BJ (cell line): Measurements from ENCODE around the gene UBE2C. TPM values are rescaled to one million over a fixed set of nuclear protein-coding genes. Genes with fewer than 3 reads are reported as not detected.

Source experiments
- CTCF ChIA-PET: fragments of 350-600 bp; formaldehyde crosslinking; extraction: SDS; loops from one replicate; lab custom pipeline; 2021; ENCODE audit warnings: antibody characterized with exemption, inconsistent platforms; lab: Yijun Ruan, JAX
- POLR2A ChIA-PET: fragments of 300-600 bp; sonication (Branson Sonifier 250); formaldehyde crosslinking; extraction: SDS; loops from one replicate; lab custom pipeline; 2021; ENCODE audit warnings: antibody characterized with exemption; lab: Charles Lee
- DNase-seq: peaks from one replicate; pipeline ENCODE4 v3.0.0-alpha.2; 2011; ENCODE audit warnings: low read depth
- H3K27me3 ChIP-seq: 2 replicates; pipeline ENCODE4 v1.6.0; 2011; ENCODE audit warnings: low read length; ENCODE audit not compliant: control insufficient read depth, insufficient read depth
- H3K36me3 ChIP-seq: 2 replicates; pipeline ENCODE4 v1.5.1; 2011; ENCODE audit warnings: low read length; ENCODE audit not compliant: control insufficient read depth, insufficient read depth
- H3K4me3 ChIP-seq: 2 replicates; pipeline ENCODE4 v1.5.1; 2011; ENCODE audit warnings: low read depth, mild to moderate bottlenecking, control low read depth, low read length
- polyA plus RNA-seq: library from polyadenylated mRNA; depleted of rRNA; stranded (reverse); fragments of >200 nt; gene quantifications from 2 replicates; pipeline ENCODE4 v1.2.3, GENCODE V29; 2011
- TF ChIP-seq, protein P1 (sequence below): IDR thresholded peaks from 2 replicates; pipeline ENCODE4 v1.5.1; 2011; ENCODE audit warnings: low read depth, mild to moderate bottlenecking, control low read depth, inconsistent platforms, low read length, moderate library complexity; ENCODE audit not compliant: insufficient read depth

The UBE2C gene
- polyA plus RNA-seq, 1 experiment, result 90.8 TPM

DNA sequence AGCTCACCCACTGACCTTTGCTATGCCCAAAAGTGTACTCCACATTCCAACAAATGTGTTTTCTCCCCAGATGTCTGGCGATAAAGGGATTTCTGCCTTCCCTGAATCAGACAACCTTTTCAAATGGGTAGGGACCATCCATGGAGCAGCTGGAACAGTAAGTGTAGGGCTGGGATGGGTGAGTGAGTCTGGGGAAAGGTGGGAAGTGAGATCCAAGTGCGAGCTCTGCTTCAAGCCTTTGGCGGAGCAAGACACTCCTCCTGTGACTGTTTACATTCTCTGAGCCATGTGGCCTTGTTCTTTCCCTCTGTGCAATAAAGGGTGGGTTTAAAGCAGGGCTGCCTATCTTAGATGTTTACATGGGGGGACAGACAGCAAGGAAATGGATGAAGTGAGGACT lies 1.9 kb downstream of the UBE2C start:
- Histone ChIP-seq H3K36me3 (peaks cover 7% of the 10 kb centered on the region), H3K27me3 (no peaks in the 10 kb centered on the region), H3K4me3 (no peak overlapping the region)
- TF ChIP-seq, protein P1, sequence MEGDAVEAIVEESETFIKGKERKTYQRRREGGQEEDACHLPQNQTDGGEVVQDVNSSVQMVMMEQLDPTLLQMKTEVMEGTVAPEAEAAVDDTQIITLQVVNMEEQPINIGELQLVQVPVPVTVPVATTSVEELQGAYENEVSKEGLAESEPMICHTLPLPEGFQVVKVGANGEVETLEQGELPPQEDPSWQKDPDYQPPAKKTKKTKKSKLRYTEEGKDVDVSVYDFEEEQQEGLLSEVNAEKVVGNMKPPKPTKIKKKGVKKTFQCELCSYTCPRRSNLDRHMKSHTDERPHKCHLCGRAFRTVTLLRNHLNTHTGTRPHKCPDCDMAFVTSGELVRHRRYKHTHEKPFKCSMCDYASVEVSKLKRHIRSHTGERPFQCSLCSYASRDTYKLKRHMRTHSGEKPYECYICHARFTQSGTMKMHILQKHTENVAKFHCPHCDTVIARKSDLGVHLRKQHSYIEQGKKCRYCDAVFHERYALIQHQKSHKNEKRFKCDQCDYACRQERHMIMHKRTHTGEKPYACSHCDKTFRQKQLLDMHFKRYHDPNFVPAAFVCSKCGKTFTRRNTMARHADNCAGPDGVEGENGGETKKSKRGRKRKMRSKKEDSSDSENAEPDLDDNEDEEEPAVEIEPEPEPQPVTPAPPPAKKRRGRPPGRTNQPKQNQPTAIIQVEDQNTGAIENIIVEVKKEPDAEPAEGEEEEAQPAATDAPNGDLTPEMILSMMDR, result no peak
- ChIA-PET CTCF (interaction anchor here (1.3 to 2.0 kb wide), 2 partner anchors 9 to 156 kb away, joined by 3 to 11 read pairs; no protein-coding TSS in a partner anchor), POLR2A (interaction anchor here (0.7 kb wide), 1 partner anchor 20 kb away, joined by 3 read pairs; no protein-coding TSS in a partner anchor)
- DNase-seq, result no peak

DNA sequence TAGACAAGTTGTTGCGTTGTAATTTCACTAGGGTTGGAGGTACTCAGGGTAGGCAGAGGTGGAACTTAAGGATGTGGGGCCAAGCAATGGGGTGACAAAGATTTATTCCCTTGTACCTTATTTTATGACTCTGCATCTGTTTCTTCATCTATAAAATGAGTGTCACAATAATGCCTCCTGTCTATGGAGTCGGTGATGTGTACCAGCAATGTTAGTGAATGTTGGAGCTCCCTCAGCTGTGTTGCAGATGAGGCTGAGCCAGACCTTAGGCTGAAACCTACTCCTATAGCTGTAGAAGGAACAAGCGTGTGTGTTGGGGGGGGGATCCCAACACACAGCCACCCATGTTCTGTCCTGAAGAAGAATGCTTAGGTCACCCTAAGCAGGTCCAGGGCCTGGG lies 4.5 kb downstream of the UBE2C start:
- H3K27me3 ChIP-seq, result no peaks in the 10 kb centered on the region
- TF ChIP-seq, protein P1, result no peak
- H3K4me3 ChIP-seq, result no peak overlapping the region
- DNase-seq, result no peak
- POLR2A ChIA-PET, result interaction anchor here (0.6 to 1.4 kb wide), 2 partner anchors 9 to 11 kb away, joined by 4 to 8 read pairs; no protein-coding TSS in a partner anchor
- CTCF ChIA-PET, result interaction anchor here (0.8 to 3.6 kb wide), 6 partner anchors 9 to 73 kb away, joined by 3 to 11 read pairs (median 4); partner anchors contain the start of genes SNX21 and SPATA25
- H3K36me3 ChIP-seq, result no peaks in the 10 kb centered on the region

DNA sequence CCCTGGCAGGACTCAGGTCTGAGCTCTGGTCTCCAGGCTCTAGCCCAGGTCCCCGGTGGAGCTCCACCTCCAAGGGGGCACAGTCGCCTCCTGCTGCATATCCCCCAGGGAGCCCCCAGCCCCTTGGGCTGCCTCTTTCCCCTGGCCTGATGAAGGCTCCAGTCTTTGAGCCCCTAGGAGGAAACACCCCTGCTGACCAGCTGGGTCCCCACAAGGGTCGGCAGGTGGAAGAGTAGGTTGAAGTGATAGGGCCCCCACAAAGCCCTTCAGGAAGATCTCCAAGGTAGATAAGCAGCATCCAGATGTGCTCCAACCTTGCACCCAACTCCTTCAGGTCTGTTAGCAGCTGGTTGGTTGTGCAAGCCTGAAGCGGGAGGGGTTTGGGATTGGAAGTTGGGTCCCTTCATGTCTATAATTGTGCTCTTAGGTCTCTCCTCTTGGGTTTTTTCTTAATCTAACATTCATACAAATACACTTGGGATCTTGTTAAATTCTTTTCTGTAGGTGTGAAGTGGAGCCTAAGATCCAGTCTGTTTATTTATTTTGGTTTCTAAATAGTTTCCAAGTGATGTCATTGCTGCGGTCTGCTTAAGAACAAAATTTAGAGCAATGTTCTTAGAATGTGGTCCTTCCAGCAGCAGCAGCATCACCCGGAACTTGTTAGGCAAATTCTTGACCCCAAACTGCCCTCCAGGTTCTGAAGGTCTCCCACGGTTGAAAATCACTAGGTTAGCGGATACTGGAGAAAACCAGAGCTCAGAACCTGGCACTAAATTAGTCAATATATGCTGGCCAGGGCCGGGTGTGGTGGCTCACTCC lies 5.1 kb downstream of the UBE2C start:
- TF ChIP-seq, protein P1, result no peak
- POLR2A ChIA-PET, result interaction anchor here (0.6 to 1.4 kb wide), 2 partner anchors 9 to 10 kb away, joined by 4 to 8 read pairs; no protein-coding TSS in a partner anchor

DNA sequence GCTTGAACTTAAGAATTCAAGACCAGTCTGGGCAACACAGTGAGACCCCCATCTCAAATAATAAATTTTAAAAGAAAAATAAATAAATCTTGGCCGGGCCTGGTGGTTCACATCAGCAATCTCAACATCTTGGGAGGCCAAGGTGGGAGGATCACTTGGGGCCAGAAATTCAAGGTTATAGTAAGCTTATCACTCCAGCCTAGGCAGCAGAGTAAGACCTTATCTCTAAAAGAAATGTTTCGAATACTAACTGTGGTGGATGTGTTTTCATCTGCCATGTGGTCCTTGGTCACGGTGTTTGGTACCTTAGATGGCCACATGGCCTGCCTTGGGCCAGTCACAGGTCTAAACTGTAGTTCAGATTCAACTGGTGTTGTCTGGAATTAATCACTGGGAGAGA lies 5.8 kb downstream of the UBE2C start:
- H3K4me3 ChIP-seq, result no peak overlapping the region
- TF ChIP-seq, protein P1, result no peak
- POLR2A ChIA-PET, result no interaction called here
- no peaks in the 10 kb centered on the region for H3K36me3 ChIP-seq
- CTCF ChIA-PET, result interaction anchor here (1.4 to 3.6 kb wide), 3 partner anchors 8 to 19 kb away, joined by 3 to 11 read pairs (median 5); no protein-coding TSS in a partner anchor
- DNase-seq, result no peak
- H3K27me3 ChIP-seq, result no peaks in the 10 kb centered on the region; the same call in 1 of the 2 replicates

More for the DNA sequence above, 5.1 kb downstream of the UBE2C start:
- CTCF ChIA-PET, result interaction anchor here (0.8 to 3.6 kb wide), 7 partner anchors 9 to 73 kb away, joined by 3 to 11 read pairs (median 3); partner anchors contain the start of genes SNX21 and SPATA25
- Histone ChIP-seq H3K4me3 (no peak overlapping the region), H3K36me3 (no peaks in the 10 kb centered on the region), H3K27me3 (no peaks in the 10 kb centered on the region; the same call in 1 of the 2 replicates)
- DNase-seq, result peak; percentile 59

DNA sequence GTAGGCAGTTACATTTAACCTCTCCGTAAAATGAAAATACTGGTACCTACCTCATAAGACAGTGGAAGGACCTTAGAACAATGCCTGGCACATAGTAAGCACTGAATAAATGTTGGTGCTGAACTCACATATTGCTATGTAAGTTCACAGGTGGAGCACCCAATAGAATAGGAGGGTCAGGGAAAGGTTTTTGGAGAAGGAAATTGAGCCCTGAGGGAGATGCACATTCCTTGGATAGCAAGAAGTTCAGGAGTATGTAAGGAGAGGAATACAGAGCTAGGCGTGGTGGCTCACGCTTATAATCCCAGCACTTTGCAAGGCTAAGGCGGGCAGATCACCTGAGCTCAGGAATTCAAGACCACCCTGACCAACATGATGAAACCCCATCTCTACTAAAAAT lies 7.0 kb downstream of the UBE2C start:
- no peak for DNase-seq
- ChIA-PET CTCF (interaction anchor here (0.6 to 3.6 kb wide), 4 partner anchors 9 to 1629 kb away, joined by 3 to 11 read pairs (median 4); no protein-coding TSS in a partner anchor), POLR2A (interaction anchor here (0.6 kb wide), 1 partner anchor 153 kb away, joined by 6 read pairs; the partner anchor contains the start of gene ZNF335)
- H3K27me3 ChIP-seq, result no peaks in the 10 kb centered on the region; the same call in 1 of the 2 replicates
- H3K36me3 ChIP-seq, result no peaks in the 10 kb centered on the region
- TF ChIP-seq, protein P1, result no peak
- no peak overlapping the region for H3K4me3 ChIP-seq
